ENCODE results near the gene TRPM1.

Gene TRPM1

DNA sequence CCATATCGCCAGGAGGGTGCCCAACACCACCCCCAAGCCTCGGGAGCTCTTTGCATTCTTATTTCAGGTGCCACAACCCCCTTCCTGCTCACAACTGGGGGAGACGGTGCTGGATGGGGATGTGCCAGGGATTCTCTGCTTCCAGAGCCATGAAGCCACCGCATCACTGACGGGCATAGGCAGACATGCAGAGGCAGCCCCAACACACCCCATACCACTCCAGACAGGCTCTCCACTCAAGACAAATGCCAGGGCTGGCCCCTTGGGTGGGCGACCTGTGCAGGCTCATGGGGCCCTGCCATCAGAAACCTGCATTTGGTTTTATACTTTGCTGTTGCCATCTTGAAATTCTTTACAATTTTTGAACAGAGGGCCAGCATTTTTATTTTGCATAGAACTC, 27.0 kb upstream of the TRPM1 start:
- in situ Hi-C loops (cut with HindIII; ENCODE audit: low pct_ligation_motif_present, low pct_unique_long_range_greater_than_20kb, low sequenced_read_pairs), result no loop called here
- no peak for DNase-seq

DNA sequence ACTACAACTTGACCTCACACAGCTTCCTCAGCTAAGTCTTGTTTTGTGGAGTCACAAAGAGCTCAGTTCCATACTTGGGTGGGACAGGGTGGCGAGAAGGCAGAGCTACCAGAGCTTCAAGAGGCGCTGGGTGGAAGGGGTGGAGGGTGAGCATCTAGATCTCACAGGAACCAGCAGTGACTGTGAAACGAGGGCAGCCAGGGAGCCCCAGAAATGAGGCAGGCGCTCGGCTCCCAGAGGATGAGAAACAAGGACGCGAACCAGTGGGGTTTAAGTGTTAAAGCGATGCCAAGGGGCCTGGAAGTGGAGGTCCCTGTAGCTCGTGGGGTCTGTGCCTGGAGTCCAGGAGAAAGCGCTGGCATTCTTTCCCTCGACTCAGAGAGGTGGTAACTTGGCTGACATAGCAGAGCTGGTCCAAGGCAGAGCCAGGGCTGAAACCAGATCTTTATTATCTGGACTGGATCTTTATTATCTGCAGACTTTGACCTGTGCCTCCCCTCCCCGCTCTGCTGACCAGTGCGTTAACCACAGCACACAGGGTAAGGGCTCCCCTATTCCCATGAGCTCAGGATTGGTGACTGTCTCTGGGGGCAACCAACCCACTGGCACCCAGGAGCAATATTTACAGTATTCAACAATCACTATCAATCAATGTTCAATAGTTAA, 26.2 kb upstream of the TRPM1 start:
- no peak for DNase-seq
- in situ Hi-C loops (cut with HindIII; ENCODE audit: low pct_ligation_motif_present, low pct_unique_long_range_greater_than_20kb, low sequenced_read_pairs), result no loop called here

DNA sequence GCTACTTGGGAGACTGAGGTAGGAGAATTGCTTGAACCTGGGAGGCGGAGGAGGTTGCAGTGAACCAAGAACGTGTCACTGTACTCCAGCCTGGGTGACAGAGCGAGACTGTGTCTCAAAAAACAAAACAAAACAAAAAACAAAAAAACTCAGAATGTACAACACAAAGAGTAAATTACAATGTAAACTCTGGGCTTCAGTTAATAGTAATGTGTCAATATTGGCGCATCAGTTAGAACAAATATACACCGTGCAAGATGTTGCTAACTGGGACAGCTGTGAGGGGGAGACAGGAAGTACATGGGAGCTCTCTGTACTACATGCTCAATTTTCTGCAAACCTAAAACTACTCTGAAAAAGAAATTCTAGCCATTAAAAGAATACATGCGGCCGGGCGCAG, 23.5 kb upstream of the TRPM1 start:
- in situ Hi-C loops (cut with HindIII; ENCODE audit: low pct_ligation_motif_present, low pct_unique_long_range_greater_than_20kb, low sequenced_read_pairs), result no loop called here
- no peak for DNase-seq

DNA sequence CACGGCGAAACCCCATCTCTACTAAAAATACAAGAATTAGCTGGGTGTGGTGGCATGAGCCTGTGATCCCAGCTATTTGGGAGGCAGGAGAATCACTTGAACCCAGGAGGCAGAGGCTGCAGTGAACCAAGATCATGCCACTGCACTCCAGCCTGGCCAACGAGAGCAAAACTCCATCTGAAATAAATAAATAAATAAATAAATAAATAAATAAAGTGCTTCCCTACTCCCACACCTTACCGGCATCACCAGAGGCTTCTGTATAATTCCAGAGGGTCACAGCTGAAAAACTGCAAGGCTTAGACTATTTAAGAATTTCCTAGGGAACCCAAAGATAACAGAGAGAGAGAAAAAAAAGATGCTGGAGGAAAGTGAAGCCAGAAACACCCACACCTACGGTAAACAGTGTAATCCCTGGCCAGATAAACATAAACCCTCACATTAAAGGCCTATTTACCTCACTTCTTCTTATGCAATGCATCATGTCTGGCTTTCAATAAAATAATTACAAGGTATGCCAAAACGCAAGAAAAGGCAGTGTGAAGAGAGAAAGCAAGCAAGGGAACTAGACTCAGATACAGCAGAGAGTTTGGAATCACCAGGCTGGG, 15.0 kb upstream of the TRPM1 start:
- DNase-seq, result no peak
- in situ Hi-C loops (cut with HindIII; ENCODE audit: low pct_ligation_motif_present, low pct_unique_long_range_greater_than_20kb, low sequenced_read_pairs), result no loop called here

DNA sequence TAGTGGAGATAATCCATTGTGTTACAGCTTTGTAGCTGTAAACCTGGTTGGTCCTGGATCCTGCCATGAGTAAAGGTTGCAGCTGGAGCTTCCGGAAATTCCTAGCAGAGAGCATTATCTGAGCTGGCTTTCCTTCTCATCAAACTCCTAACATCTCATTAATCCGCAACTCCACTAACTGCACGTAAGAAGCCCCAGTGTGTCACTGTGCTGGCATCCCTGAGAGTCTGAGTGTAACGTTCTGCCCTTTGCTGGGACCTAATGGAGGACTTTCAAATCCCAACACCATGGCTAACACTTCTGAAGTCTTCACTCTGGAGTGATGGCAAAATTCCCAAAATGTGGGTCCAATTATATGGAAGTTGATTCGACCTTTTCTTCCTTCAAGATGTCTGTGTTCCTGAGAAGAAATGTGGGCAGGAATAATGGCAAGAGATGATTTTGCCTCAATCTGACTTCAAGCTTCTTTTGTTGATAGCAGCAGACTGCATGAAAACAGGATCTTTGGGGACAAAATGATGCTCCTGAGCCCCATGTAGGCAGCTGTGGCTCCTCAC, 9.6 kb upstream of the TRPM1 start:
- no peak for DNase-seq
- in situ Hi-C loops (cut with HindIII; ENCODE audit: low pct_ligation_motif_present, low pct_unique_long_range_greater_than_20kb, low sequenced_read_pairs), result no loop called here

DNA sequence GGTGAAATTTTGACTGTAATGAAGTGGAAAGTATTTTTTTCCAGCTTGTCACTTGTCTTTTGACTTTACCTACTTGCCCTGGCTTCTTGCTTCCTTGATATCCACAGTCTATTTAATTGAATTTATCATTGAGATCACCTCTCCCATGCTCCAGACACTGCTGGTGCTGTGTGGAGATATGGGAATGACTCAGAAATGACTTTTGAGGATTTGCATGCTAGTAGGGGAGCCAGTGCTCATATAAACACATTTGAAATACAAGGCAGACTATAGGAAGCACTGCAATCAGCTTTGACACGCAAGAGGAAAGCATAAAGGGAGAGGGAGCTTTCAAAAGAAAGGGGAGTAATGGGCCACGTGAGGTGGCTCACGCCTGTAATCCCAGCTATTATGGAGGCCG, 7.3 kb upstream of the TRPM1 start:
- DNase-seq, result no peak

DNA sequence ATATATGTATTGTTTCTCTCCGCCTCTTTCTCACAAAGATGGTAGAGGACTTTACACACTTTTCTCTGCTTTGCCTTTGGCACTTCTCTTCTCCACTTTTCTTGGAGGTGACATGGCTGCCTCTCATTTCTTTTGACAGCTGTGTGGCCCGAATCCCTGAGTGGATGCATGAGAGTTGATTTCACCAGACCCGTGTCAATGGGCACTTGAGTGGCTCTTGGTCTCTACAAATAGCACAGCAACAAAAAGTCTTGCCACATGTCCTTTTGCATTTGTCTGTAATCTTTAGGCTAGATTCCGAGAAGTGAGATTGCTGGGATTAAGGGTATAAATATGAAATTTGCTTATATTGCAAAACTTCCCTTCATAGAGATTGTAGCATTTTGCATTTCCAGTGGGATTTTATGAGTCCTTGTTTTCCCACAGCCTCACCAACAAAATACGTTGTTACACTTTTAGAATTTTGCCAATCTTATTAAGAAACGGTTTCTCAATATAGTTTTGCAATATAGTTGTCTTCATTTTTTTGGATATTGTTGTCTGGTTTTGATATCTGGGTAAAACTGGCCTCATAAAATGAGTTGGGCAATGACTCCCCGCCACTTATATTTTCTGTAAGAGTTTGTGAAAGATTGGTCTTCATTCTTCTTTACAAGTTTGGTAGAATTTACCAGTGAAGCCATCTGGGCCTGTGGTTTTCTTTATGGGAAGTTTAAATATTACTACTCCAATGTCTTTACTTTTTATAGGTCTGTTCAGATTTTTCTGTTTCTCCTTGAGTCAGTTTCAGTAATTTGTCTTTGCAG, 5.2 kb upstream of the TRPM1 start:
- DNase-seq, result no peak
- in situ Hi-C loops (cut with HindIII; ENCODE audit: low pct_ligation_motif_present, low pct_unique_long_range_greater_than_20kb, low sequenced_read_pairs), result no loop called here

More for the DNA sequence above, 7.3 kb upstream of the TRPM1 start:
- in situ Hi-C loops (cut with HindIII; ENCODE audit: low pct_ligation_motif_present, low pct_unique_long_range_greater_than_20kb, low sequenced_read_pairs), result no loop called here

DNA sequence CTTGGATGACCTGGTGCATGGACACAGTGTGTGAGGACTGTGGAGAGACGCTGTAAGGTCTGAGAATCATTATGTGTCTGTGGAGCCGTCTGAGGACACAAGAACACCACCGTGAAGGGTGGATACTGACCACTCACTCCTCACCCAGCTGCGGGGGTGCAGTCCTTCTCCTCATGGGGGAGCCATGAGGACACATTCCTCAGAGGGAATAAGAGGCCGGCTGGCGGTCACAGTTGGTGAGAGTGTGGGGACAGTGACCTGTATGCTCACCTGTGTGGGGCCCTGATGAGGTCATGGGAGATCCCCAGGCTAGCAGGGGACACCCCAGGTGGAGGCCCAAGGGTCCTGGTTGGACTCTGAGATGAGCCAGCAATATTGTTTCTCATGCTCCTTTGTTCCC, 2.5 kb upstream of the TRPM1 start:
- in situ Hi-C loops (cut with HindIII; ENCODE audit: low pct_ligation_motif_present, low pct_unique_long_range_greater_than_20kb, low sequenced_read_pairs), result no loop called here

DNA sequence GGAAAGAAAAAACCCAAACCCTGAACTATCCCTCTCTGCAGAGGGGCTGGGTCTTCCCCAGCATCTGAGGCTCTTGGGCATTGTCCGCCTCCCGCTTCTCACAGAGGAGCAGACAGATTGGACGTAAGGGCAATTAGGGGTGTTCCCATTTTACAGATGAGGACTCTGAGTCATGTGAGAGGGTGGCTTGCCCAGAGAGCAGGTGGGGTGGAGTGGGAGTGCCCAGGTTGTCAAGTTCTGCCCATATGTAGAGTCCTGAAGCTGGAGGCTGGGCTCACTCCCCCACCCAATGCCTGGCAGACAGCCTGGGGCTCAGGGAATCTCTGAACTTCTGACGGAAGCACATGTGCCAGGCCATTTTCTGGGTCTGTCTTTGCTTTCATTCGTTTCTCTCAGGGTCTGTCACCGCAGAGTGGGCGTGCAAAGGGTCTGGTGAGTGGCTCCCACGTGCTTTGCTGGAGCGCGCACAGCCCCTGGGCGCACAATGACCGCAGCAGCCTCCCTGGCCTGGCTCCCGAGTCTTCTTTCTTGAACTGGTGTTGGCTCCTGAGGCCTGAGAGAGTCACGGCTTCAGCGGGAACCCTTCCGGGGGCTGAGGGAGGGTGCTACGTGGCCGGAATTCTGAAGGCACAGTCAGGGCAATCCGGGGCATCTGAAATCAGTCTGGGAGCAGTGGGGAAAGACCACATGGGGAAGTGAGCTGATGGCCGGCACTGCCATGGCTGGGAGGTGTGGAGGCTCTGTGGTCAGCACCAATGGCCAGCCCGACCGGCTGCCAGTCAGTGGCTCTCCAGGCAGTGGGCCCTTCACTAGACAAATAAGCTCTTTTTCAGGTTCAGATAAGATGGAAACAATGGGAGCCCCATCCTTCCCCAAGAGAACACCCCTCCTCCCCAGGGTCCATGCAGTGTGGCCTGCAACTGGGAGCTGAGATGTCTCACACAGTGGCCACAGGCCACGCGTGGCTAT, 1.1 kb upstream of the TRPM1 start:
- in situ Hi-C loops (cut with HindIII; ENCODE audit: low pct_ligation_motif_present, low pct_unique_long_range_greater_than_20kb, low sequenced_read_pairs), result no loop called here
- no peak for DNase-seq

More for the DNA sequence above, 2.5 kb upstream of the TRPM1 start:
- no peak for DNase-seq

DNA sequence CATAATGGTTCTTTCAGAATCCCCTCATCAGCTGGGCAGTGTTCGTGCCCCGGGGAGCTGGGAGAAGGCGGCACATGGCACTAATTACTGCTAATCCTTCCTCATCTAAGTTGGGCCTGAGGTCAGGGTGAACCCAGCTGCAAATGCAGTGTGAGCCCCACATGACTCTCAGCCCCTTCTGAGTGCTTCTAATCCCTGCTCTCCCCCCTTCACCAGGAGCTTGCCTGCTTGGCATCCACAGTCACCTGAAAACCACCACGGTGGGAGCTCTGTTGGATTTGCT, 455 bp upstream of the TRPM1 start:
- no peak for DNase-seq
- in situ Hi-C loops (cut with HindIII; ENCODE audit: low pct_ligation_motif_present, low pct_unique_long_range_greater_than_20kb, low sequenced_read_pairs), result no loop called here

DNA sequence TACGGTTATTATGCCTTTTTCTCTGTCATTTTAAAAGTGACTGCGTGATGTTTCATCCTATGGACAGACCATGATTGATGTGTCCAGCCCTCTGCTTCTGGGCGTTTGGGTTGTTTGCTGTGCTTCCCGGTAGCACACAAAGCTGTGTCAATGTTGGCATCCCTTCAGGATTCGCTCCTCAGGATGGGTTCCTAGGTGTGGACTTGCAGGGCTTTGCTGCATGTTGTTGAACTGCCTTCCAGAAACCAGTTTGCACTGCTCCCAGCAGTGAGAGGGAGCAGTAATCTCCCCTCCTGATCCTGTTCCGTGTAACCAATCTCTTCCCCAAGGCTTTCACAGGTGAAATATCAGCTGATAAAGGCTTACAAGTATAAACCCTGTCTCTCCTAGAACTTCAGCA, 787 bp downstream of the TRPM1 start:
- in situ Hi-C loops (cut with HindIII; ENCODE audit: low pct_ligation_motif_present, low pct_unique_long_range_greater_than_20kb, low sequenced_read_pairs), result no loop called here
- DNase-seq, result no peak

DNA sequence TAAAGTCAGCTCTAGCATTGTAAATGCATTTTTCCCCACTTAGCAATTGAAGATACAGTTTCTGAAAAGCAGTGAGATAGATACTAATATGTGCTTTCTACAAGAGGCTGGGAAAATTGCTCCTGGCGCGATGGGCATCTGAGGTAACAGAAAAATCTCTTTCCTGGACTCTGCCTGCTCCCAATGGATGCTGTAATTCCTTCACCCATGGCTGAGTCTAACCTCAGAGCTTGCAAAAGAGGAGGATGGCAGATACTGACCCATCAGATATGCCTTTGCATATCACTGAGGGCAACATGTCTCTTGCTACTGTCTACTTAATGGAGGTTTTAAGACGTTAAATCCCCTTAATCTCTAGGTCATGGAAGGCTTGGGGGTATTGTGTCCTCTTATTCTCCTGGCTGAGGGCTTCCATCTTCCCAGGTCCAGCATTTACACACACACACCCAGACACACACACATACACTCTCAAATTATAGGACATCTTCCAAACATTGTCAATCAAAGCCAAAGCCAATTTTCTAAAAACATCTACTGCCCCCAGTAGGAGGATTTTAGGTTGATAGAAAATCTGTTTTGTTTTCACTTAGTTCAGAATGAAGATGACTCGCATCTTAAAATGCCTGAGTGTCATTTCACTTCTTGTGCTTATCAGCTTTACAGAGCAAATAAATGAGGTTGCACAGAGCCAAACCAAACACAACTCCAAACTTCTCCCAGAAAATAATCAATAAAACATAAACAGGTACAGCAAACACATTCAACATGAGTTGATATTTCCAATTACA, 2.4 kb downstream of the TRPM1 start:
- DNase-seq, result peak; percentile 65

DNA sequence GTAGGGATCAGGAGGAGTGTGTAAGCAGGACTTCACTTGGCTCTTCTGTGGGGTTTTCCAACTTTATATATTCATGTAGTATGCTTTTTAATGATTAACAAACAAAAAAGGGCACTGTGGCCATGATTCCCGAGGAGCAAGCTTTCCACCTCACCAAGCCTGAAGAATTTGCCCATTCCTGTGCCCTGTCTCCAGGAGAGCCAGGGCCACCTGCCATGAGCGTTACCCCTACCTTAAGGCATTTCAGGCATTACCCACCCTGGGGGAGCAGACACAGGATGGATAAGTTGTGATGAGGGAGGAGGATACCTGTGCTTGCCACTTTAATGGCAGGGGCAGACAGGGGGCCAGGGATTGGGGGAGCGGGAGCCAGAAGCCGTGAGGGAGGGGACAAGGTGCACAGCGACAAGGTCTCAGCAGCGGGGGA, 3.0 kb downstream of the TRPM1 start:
- DNase-seq, result peak; percentile 89
- in situ Hi-C loops (cut with HindIII; ENCODE audit: low pct_ligation_motif_present, low pct_unique_long_range_greater_than_20kb, low sequenced_read_pairs), result no loop called here

More for the DNA sequence above, 2.4 kb downstream of the TRPM1 start:
- in situ Hi-C loops (cut with HindIII; ENCODE audit: low pct_ligation_motif_present, low pct_unique_long_range_greater_than_20kb, low sequenced_read_pairs), result no loop called here

DNA sequence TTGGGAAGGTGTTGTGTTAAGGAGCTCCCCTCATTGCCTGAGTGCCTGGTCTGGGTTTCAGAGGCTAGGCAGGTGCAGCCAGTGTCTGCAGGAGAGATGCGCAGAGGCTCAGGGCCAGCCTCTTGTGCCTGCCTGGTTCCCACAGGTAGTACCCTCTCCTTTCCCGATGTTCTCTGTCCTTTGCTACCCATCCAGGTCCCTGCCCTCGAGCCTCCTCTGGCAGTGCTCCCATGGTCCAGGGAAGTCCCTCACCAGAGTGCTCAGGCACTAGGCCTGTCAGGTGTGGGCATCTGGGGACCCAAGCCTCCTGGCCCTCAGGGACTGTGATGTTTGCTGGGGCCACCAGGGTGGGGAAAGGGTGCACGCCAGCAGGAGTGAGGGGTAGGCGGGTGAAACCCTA, 5.0 kb downstream of the TRPM1 start:
- in situ Hi-C loops (cut with HindIII; ENCODE audit: low pct_ligation_motif_present, low pct_unique_long_range_greater_than_20kb, low sequenced_read_pairs), result no loop called here

DNA sequence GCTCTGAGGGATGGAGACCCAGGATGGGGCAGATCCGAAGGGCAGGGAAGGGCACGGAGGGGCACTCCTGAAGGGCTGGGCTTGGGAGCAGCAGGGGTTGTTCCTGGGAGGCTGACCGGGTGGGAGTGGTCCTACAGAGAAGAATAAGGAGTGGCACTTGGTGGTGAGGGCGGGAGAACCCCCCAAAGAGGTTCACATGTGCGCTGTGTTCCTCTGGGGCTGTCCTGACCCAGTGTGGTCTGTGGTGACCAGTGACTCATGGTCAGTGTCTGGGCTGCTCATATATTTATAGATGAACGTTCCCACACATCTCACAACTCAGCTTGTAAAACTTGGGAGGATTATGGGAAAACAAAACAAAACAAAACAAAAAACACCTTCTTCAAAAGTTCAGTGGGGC, 10.0 kb downstream of the TRPM1 start:
- in situ Hi-C loops (cut with HindIII; ENCODE audit: low pct_ligation_motif_present, low pct_unique_long_range_greater_than_20kb, low sequenced_read_pairs), result no loop called here
- DNase-seq, result peak; percentile 16

More for the DNA sequence above, 5.0 kb downstream of the TRPM1 start:
- DNase-seq, result no peak

DNA sequence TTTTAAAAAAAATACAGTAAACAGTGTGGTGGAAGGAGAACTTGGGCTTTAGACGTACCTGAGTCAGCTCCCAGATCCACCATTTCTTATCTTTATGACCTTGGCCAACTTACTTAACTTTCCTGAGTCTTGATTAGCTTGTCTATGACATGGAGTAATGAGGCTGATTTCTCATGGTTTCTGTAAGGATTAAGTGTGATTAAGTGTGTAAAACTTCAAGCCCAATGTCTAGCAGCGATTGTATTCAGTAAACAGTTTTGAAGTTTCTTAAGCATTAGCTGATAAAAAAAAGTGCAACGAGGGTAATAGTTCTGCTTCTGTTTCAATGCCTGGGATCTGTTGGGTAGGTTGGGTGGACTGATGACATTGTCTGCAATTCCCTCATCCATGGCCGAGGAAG, 10.8 kb downstream of the TRPM1 start:
- DNase-seq, result no peak
- in situ Hi-C loops (cut with HindIII; ENCODE audit: low pct_ligation_motif_present, low pct_unique_long_range_greater_than_20kb, low sequenced_read_pairs), result no loop called here

DNA sequence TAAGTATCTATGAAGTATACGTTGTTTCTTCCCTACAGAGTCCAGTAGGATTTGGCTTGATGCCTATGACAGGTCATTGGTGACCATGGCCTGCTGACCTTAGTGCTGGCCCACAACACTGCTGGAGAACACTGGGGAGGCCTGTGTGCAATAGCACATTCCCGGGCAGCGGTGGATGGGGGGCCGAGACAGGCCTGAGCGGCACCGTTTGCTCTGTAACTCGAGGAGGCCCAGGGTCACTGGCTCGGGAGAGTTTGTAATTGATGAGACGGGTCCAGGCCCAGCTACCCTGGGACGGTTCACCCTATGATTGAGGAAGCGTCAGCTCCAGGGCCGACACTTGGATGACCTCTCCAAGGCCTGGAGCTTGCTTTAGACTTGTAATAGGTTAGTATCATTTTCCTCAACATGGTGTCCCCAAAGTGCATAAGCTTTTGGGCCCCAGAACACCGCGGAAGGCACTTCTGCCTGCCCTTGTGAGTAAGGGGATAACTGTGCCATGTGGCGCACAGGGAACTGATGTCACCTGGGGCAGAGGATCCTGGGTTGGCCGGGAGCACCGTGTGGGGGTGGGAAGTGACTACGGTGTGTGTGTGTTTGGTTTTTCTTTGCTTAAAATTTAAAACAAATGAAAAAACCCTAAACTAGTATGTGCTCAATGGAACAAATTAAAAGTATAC, 12.0 kb downstream of the TRPM1 start:
- in situ Hi-C loops (cut with HindIII; ENCODE audit: low pct_ligation_motif_present, low pct_unique_long_range_greater_than_20kb, low sequenced_read_pairs), result no loop called here
- DNase-seq, result no peak
